ENCODE measurements around the gene TCIRG1.

Gene TCIRG1

DNA sequence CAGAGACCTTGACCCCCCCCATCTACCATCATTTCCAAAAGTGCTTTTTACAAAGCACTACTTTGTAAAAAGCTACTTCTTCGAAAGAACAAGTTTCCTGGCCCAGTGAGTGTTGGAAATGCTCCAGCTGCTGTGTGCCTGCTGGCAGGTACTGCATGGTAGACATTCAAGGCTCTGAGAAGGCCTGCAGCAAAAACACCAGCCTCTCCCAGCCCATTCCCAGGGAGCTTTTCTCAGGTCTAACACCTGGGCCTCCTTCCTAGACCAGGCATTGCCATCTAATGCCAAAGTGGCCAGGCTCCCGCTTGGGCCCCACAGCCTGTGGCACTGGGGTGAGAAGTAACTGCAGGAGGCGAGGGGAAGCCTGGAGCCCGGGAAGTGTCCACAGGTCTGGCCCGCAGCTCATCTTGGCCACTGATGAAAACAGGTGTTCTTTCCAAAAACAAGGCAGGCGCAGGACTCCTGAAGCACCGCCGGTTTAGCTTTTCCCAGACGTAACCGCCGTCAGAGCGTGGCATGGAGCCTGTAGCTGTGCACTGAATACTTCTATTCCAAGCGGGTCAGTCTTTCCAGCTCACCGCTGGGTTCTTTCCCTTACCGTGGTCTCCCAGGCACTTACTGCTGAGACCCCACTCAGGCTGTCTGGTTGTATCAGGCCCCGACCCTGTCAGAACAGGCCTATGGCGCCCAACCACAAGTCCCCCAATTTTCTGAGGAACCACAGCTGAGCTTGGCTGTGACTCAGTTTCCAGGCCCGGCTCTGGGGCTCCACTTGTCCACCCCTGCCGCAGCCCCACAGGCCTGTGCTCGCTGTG lies 1.2 kb upstream of the TCIRG1 start:
- no peak for DNase-seq

DNA sequence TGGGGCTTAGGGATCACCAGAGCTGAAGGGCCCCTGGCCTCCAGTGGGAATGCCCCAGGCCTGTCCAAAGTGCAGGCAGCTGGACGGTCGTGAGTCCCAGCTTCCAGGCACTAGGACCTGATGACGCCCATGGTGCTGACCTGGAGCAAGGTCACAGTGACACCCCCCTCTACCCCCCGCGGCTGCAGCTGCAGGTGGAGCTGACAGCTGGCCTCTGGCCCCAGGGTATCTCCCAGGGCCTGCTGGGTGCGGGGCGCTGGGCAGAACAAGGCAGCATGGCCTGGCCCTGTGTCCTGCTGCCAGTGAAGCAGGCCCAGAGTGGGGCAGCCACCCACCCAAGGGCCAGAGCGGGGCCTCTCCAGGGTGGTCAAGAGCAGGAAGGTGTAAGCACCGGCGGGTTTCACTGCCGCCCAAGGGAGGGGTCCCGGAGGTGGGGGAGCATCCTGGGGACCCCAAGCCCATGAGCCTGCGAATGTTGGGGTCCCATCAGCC lies 553 bp upstream of the TCIRG1 start:
- DNase-seq, result no peak

DNA sequence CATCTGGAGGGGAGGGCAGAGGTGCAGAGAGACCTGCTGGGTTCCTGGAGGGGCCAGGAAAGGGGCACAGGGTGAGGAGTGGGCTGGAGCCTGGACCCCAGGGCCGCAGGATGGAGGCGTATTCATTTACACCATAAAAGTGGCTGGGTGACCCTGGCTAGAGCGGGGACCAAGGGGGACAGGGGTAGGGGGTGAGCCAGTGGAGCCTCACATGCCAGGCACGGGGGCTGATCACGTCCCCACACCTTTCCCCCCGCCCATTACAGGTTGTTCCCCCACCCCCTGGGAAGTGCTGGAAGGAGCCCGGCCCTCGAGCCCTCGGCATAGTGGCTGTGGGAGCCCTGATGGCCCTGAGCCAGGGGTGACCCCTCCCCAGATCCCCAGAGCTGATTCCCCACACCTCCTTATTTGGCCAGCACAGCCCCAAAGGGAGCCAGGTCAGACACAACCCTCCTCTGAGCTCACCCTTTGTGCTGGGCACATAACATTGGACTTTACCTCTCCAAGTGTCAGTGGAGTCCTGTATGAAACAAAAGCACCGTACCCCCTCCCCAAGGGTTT lies 781 bp downstream of the TCIRG1 start:
- DNase-seq, result no peak

DNA sequence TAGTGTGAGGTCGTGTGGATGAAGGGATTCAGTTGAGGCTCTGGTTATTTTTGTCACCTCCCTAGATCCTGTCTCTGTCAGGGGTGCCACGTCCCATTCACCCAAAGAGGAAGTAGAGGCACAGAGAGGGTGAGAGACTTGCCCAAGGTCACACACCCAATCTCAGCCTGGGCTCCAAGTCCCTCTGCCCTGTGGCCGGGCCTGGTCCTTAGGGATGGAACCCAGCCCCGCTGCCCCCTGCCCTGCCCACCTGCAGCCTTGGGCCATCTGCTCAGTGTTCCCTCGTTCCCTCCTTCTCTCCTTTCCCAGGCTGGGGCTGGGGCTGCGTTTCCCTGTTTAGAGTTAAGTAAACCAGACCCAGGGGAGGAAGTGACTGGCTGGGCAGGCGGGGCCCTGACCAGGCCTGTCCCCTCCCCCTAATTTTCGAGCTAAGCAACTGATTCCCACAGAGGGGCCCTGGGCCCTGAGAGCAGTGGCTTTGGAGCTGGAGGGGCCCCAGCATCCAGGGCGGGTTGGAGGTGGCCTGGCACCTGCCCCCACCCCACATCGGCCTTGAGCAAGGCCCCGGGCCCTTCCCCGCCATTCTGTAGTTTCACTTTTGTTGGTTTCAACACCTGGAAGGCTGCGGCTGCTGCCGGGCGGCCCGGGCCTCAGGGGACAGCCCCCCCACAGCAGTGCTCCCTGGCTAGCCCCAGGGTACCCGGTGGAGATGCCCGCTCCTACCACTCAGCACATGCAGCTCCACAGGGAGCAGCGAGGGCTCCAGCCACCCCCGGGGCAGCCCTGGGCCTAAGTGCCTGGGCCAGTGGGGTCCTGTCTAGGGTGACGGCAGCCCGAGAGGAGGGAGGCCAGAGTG lies 1.5 kb downstream of the TCIRG1 start:
- DNase-seq, result peak; percentile 39

DNA sequence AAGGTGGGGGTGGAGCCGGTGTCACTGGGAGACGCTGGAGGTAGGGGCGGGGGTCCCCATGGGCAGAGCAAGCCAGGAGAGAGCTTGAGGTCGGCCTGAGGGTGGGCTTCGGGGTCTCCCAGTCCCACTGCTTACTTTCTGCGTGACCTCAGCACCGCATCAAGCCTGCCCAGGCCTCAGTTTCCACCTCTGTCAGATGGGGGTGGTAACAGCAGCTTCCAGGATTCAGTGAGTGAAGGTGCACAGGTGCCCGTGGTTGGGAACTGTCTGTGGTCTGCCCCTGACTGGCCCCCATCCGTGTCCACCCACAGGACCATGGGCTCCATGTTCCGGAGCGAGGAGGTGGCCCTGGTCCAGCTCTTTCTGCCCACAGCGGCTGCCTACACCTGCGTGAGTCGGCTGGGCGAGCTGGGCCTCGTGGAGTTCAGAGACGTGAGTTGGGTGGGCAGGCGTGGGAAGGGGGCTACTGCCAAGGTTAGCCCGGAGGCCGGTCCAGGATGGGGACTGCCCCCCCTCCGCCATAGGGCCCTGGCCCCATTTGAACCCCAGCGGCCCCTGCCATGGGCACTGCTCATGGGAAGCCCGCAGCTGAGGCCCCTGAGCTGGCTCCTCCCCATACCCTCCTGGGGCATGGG lies 2.2 kb downstream of the TCIRG1 start:
- DNase-seq, result no peak

DNA sequence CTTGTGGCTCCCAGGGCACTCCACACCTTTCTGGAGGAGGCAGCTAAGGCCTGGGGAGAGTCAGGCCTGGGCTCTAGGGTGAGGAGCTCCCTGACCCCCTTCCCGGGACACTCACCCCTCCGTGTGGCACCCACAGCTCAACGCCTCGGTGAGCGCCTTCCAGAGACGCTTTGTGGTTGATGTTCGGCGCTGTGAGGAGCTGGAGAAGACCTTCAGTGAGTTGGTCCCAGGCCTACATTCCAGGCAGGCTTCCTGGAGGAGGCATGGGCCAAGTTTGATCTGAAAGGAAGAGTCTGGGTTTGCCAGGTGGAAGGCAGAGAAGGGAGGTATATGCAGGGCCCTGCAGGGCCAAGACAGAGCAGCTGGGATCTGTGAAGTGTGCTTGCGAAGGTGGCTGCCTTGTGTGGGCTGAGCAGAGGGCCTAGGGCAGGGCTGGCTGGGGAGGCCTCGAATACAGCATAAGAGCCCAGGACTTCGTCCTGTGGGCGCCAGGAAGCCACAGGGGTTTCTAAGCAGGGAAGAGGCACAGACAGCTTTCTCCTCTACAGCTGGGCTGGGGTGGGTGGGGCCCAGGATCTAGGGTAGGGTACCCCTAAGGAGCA lies 2.9 kb downstream of the TCIRG1 start:
- DNase-seq, result no peak

DNA sequence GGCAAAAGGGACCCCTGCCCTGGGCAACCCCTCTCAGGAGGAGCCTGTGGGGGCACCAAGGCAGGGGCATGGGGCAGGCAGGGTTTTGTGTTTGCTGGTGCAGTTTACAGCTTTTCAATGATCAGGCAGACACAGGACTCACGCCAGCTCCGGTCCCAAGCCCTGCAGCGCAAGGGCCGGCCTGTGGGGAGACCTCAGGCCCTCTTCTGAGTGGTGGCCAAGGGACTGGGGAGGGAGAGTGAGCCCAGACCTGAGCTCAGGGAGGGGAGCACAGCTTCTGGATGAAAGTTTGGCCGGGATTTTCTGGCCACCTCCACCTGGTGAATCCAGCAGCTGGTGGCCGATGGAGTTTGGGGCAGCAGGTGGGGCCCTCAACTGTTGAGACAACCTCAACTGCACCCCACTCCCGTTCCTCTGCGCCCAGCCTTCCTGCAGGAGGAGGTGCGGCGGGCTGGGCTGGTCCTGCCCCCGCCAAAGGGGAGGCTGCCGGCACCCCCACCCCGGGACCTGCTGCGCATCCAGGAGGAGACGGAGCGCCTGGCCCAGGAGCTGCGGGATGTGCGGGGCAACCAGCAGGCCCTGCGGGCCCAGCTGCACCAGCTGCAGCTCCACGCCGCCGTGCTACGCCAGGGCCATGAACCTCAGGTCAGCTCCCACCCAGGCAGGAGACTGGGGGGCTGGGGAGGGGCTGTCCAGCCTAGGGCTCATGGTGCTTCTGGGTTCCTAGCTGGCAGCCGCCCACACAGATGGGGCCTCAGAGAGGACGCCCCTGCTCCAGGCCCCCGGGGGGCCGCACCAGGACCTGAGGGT lies 3.6 kb downstream of the TCIRG1 start:
- DNase-seq, result no peak

DNA sequence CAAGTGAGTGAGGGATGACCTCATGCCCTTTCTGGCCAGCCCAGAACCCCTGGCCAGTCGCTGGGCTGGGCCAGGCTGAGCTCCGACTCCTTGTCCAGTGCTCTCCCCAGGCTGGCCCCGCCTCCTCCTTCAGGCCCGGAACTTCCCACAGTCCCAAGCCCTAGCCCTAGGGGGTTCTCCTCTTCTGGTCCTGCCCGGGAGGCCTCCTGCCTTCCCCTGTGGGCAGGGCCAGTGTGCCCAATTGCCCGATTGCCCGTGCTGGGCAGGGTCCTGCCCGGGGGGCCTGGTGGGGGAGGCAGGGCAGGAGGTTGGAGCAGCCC lies 4.2 kb downstream of the TCIRG1 start:
- no peak for DNase-seq

DNA sequence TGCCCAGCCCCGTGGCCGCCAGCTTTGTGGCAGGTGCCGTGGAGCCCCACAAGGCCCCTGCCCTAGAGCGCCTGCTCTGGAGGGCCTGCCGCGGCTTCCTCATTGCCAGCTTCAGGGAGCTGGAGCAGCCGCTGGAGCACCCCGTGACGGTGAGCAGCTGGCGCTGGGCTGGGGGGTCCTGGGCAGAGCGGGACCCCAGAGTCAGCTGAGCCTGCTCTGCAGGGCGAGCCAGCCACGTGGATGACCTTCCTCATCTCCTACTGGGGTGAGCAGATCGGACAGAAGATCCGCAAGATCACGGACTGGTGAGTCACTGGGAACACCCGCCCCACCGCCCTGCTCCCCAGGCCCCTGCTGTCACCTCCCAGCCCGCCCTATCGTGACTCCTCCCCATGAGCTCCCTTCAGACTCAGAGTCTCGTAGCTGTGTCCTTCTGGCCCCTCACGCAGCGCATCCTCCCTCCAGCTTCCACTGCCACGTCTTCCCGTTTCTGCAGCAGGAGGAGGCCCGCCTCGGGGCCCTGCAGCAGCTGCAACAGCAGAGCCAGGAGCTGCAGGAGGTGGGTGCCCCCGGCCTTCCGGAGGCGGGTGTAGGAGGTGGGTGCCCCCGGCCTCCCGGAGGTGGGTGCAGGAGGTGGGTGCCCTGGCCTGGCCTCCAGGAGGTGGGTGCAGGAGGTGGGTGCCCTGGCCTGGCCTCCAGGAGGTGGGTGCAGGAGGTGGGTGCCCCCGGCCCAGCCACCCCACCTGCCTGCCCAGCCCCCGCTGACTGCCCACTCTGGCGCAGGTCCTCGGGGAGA lies 4.7 kb downstream of the TCIRG1 start:
- no peak for DNase-seq

DNA sequence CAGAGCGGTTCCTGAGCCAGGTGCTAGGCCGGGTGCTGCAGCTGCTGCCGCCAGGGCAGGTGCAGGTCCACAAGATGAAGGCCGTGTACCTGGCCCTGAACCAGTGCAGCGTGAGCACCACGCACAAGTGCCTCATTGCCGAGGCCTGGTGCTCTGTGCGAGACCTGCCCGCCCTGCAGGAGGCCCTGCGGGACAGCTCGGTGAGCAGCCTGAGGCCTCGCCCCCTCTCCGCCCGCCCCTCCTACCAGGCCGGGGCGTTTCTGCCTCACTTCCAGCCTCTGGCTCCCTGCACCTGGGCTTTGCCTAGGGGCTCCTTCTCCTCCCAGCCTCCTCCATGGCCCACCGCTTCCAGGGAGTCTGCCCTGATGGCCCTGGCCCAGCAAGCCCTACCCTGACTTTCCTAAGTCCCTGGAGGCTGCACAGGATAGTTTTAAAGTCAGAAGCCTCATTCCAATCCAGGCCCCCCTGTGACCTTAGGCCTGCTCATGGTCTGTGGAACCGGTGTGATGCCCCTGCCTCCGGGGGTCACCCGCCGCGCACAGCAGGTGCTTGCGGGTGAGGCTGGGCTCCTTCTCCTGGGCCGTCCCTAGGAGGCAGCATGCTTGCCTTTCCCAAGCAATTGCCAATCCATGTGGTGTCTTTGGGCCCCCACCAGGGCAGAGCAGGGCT lies 5.5 kb downstream of the TCIRG1 start:
- no peak for DNase-seq

DNA sequence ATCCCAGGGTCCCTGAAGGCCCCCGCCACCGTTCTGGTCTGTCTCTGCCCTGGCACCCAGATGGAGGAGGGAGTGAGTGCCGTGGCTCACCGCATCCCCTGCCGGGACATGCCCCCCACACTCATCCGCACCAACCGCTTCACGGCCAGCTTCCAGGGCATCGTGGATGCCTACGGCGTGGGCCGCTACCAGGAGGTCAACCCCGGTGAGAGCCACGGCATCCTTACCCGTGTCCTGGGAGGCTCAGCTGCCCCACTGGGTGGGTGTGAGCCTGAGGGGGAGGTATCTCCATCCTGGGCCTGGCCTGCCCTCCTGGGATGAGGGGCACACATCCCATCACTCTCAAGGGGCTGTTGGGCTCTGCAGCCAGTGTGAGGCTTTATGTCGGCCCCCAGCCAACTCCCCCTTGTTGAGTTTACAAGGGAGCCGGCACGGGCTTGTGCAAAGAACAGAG lies 6.1 kb downstream of the TCIRG1 start:
- DNase-seq, result no peak

DNA sequence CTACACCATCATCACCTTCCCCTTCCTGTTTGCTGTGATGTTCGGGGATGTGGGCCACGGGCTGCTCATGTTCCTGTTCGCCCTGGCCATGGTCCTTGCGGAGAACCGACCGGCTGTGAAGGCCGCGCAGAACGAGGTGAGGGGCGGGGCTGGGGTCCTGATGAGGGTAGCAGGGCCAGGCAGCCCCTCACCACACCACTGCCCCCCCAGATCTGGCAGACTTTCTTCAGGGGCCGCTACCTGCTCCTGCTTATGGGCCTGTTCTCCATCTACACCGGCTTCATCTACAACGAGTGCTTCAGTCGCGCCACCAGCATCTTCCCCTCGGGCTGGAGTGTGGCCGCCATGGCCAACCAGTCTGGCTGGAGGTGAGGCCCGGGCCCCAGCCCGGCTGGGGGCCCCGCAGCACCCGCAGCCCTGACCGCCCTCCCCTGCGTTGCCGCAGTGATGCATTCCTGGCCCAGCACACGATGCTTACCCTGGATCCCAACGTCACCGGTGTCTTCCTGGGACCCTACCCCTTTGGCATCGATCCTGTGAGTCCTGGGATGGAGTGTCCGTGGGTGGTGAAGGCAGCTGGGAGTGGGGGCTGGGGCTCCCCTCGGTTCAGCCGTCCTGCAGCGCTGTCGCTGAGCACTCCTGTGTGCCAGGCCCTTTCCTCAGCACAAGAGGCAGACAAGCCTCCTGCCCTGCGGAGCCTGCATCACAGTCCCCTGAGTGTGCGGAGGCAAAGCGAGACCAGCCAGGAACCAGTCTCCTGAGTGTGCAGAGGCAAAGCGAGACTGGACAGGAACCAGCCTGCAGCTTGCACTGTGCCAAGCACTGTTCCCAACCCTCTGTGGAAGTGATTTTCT lies 8.8 kb downstream of the TCIRG1 start:
- no peak for DNase-seq

DNA sequence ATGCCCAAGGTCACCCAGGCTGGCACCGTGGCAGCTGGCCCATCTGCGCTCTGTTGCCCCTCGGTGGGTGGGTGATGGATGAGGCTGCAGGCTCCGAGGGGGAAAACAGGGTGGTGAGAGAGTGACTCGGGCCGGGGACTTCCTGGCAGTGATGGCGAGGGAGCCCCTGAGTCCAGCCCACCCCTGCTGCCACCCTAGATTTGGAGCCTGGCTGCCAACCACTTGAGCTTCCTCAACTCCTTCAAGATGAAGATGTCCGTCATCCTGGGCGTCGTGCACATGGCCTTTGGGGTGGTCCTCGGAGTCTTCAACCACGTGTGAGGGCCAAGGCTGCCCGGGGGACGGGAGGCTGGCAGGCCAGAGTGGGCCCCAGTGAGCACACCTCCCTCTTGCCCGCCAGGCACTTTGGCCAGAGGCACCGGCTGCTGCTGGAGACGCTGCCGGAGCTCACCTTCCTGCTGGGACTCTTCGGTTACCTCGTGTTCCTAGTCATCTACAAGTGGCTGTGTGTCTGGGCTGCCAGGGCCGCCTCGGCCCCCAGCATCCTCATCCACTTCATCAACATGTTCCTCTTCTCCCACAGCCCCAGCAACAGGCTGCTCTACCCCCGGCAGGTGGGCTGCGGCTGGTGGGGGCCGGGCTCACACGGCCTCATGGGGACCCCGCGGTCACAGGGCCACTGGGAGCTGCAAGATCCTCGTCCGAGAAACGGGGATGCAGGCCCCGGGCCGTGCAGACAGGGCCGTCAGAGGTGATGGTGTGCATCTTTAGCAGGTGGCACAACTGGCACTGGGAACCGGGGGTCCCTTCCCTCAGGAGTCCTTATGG lies 10.1 kb downstream of the TCIRG1 start:
- no peak for DNase-seq

DNA sequence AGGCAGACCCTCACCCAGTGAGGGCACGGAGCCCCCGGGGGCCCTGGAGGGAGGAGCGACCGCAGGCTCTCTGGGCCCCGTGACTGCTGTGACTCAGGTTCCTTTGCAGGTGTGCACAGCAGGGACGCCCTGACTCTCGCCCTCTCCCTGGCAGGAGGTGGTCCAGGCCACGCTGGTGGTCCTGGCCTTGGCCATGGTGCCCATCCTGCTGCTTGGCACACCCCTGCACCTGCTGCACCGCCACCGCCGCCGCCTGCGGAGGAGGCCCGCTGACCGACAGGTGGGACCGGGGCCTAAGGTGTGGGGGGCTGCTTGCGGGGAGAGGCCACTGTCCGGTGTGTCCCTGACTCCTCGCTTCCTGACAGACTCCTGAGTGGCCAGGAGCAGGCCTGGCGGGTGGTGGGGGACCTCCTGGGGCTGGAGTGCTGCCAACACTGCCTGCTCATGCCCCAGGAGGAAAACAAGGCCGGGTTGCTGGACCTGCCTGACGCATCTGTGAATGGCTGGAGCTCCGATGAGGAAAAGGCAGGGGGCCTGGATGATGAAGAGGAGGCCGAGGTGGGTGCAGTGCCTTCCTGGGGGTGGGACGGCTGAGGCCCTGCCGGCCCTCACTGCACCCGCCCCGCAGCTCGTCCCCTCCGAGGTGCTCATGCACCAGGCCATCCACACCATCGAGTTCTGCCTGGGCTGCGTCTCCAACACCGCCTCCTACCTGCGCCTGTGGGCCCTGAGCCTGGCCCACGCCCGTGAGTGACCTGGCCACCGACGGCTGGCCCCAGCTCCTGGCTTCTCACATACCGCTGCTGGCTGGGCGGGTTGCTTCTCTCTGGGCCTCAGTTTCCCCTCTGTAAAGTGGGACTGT lies 10.9 kb downstream of the TCIRG1 start:
- DNase-seq, result no peak

DNA sequence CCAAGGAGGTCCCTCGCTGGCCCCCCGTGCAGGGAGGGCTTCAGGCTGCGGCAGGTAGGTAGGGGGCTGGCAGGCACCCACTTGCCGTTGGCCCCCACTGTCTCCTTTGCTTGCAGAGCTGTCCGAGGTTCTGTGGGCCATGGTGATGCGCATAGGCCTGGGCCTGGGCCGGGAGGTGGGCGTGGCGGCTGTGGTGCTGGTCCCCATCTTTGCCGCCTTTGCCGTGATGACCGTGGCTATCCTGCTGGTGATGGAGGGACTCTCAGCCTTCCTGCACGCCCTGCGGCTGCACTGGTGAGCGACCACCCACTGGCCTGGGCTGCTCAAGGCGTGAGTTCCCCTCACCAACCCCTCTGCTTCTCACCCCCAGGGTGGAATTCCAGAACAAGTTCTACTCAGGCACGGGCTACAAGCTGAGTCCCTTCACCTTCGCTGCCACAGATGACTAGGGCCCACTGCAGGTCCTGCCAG lies 11.6 kb downstream of the TCIRG1 start:
- no peak for DNase-seq

DNA sequence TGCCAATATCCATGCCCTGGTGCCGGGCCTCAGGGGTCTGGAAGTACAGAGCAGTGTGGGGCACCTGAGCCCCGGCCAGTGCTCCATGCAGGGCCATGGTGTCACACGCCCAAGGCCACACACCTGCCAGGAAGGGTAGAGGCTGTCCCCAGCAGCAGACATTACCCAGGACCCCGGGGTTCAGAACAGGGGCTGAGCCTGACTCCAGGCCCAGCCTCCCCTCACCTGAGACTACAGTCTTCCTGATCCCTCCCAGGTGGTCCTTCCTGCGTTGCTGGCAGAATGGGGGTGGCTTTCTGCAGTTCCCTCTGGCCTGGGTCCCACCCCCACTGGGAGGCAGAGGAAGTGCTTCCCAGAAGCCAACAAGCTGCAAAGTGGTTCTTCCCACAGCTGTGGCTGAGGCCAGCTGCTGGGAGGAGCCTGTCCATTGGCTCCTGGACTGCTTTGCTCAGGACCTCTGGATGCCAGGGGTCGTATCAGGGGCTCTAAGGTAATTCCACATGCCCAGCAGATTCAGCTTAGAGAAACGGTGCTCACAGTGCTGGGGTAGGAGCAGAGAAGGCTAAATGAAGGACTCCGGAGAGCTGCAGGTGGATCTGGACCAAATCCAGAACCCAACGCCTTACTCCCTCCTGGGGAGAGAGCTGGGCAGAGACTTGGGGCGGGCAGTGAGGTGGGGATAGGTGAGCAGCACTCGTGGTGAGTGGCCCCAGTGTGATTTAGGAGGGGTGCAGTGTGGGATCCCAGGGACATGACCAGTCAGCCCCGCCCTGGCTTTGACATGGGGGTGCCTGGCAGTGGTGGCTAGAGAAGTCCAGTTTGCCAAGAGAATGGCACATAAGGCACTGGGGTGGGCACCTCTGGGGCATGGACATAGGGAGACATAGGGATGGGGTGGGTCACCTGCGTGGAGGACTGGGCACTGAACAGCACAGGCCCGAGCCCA lies 12.6 kb downstream of the TCIRG1 start:
- DNase-seq, result no peak
